Glomerular visceral epithelial cell (primary cell): Measurements from ENCODE around the gene UBE3D.

Source experiments
- DNase-seq: peaks from one replicate; pipeline ENCODE4 v3.0.0-alpha.2; 2016; ENCODE audit errors: extremely low spot score

UBE3D gene, protein sequence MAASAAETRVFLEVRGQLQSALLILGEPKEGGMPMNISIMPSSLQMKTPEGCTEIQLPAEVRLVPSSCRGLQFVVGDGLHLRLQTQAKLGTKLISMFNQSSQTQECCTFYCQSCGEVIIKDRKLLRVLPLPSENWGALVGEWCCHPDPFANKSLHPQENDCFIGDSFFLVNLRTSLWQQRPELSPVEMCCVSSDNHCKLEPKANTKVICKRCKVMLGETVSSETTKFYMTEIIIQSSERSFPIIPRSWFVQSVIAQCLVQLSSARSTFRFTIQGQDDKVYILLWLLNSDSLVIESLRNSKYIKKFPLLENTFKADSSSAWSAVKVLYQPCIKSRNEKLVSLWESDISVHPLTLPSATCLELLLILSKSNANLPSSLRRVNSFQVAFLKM

DNA sequence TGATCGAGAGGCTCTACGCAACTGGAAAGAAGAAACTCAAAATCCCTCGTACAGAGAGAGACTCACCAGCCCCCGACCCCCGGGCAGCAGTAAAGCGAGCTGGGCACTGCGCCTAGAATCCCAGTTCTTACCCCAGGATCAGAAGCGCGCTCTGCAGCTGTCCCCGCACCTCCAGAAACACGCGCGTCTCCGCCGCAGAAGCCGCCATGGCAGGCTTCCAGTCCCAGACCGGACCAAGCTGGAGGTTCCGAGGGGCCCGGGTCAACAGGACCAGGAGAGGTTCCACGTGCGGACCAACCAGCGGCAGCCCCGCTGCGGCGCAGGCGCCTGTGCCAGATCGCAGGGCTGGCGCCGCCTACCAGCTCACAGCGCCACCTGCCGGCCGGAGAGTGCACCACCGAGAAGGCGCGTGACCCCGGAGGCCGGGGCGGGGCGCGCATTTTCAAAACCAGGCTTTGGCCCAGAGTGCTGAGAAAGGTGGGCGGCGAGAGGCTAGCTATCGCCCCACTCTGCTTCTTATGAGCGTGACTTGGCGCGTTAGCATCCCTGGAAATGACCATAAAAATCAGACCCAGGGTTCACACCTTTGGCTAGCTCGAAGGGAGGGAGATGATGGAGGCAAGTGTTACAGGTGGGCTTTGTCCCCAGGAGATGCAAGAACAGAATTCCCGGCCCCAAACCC is at the start of gene UBE3D:
Gene UBE3D (minus strand): TSS at position 331 of the 682 bp plus-strand sequence. CDS start 123 bp downstream, at position 208.
- peak; percentile 90 for DNase-seq

DNA sequence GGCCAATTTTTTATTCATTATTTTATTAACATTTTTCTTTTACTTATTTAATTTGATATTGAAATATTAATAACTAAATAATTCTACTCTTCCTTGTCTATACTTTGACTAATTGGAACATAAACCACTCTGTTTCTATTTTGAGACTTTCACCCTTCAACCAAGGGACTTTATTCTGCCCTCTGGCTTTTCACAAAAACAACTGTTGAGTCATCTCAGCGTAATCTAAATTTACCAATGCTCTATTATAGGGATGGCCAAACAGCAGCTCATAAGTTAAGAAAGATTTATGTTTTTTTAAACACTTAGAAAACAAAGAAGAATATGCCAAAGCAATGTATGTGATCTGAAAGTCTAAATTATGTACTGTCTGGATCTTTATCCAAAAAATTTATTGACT is 48.5 kb upstream of the UBE3D start:
- DNase-seq, result no peak

DNA sequence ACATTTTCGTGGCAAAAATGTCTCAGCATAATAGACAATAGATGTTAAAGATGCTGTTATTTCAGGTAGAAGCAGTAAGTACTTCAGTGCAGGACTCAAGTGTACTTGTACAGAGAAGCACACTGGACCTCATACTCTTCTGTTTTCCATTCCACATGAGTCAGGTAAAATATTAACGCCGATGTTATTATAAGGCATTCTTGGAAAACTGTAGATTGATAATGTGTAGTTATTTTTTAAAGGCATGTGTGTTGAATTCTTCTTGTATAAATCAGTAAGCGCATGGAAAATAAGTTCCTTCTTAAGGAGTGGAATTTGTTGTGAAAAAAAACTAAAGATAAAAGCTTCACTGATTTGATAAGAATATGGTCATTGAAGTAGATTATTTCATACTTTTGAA is 47.6 kb upstream of the UBE3D start:
- peak; percentile 11 for DNase-seq

DNA sequence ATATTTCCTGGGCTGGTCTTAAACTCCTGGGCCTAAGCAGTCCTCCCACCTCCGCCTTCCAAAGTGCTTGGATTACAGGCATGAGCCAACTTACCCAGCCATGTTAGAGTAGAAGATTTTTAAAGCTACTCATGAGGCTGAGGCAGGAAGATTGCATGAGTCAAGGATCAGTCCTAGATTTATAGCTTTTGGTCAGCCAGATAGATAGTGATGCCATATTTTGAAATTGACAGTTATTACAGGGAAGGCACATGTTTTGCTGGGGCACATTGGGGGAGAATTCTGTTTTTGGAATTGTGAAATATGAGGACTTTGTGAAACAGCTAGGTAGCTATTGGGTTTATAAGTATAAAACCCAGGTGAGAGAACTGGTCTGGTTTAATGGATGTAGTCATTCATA is 42.7 kb upstream of the UBE3D start:
- no peak for DNase-seq

DNA sequence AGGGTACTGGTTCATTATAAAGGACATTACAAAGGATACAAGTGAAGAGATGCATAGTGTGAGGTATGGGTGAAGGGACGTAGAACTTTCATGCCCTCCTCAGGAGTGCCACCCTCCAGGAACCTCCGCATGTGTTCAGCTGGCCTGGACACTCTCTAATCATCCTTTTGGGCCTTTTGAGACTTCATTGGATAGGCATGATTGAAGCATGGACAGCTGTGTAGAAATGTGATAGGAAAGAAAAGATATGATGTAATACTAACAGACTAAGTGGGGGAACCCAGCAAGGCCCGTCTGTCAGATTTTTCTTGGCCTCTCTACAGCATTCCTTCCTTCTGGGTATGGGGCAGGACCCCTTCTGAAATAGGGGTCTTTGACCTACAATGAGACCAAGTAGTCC is 32.9 kb upstream of the UBE3D start:
- no peak for DNase-seq

DNA sequence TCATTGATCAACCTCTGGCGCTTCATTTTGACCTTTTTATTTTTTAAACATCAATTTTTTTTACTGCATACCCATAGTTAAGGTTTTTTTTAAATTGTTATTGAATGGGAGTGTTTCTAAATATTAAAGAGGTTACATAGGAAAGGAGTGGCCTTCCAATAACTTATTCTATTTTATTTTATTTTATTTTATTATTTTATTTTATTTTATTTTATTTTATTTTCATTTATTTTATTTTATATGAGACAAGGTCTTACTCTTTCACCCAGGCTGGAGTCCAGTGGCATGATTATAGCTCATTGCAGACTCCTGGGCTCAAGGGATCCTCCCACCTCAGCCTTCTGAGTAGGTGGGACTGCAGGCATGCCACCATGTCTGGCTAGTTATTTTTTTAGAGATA is 32.0 kb upstream of the UBE3D start:
- DNase-seq, result no peak

DNA sequence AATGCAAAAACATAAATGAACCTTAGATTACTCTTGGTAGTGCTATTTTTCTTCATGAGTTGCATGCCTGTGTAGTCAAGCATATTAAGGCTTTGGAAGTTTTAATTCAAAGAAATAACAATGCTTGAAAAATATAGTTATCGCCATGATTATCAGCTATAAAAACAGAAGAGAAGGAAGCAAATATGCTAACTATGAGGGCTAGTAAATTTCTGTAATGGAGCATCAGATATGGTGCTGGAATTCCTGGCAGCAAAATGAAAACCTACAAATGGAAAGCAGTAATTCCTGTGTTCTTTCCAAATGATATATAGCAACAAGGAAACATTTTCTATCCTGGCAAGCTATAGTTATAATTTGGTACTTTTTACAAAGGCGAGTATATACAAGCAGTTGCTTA is 31.6 kb upstream of the UBE3D start:
- no peak for DNase-seq

DNA sequence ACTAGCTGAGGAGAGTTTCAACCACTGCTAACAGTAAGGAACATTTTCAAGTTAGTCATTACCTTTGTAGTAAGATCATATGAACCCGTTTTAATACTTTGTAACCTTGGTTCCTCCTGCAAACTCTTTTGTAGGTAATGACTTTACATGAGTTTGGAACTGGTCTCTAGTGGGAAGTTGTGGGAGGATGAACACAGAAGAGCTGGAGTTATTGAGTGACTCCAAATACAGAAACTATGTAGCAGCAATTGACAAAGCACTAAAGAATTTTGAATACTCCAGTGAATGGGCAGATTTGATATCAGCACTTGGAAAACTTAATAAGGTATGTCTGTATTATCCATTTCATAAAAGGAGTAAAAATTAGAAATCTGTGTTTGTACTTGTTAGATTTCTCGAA is 31.1 kb upstream of the UBE3D start:
- peak; percentile 9 for DNase-seq

DNA sequence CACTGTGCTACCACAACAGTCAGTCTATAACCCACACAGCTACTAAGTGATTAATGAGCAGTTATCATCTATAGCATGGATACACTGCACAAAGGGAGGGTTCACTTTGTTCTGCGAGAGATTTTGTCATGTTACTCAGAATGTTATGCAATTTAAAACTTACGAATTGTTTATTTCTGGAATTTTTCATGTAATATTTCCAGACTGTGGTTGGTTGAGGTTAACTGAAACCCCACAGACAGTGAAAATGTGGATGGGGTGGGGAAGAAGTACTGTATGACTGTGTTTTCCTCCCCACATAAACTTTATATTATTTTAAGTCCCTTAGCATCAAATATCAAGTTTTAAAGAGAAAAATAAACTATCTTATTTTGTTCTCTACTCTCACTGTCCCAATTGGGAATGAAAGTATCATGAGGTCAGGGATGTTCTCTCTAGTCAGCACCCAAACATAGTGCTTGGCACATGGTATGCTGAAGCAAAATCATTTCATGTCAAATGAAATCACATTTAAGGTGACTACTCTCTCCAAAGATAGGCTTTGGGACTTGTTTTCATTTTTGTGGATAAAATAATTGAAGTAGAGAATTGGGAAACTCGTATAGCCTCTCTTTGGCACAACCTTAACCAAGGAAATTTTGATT is 27.2 kb upstream of the UBE3D start:
- no peak for DNase-seq

DNA sequence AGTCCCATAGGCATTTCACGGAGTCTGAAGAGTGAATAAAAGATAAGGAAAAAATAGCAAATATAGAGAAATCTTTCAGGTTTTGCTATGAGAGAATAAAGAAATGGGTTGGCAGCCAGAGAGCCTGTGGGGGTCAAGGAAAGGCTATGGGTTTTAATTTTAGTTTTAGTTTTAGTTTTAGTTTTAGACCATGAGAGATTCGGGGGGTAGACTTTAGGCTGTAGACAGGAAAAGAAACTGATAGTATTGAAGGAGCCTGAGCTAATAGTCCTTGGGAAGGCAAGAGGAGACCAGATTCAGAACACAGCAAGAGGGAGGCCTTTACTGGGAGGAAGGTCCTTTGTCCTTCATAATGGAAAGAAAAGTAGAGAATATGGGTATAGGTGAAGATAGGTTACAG is 21.1 kb upstream of the UBE3D start:
- no peak for DNase-seq

DNA sequence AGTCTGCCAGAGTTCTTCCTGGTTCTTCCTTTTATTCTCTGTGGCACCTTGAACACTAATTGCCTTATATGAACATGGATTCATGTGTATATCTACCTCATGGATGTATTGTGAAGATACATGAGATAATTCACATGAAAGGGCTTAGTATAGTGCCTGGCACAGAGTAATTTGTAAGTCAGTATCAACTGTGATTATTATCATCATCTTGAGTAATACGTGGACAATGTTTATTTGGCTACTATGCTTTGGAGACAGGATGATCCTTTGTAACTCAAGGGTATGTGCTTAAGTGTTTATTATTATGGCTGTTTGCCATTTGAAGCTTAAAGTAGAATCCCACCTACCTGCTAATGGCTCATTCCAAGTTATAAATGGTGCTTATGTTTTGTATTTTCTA is 17.8 kb upstream of the UBE3D start:
- DNase-seq, result no peak

DNA sequence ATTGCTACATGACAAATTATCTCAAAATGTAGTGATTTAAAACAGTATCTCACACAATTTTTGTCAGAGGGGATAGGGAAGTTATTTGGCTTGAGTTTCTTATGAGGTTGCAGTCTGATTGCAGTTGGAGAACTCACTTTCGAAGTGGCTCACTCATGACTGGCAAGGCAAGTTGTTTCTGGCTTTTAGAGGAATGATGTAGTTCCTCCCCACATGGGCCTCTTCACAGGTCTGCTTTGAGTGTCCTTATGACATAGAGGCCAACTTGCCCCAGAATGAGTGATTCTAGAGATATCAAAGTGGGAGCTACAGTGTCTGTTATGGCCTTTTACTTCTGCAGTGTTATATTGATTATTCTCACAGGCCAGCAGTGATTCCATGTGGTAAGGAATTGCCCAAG is 8.0 kb upstream of the UBE3D start:
- no peak for DNase-seq

DNA sequence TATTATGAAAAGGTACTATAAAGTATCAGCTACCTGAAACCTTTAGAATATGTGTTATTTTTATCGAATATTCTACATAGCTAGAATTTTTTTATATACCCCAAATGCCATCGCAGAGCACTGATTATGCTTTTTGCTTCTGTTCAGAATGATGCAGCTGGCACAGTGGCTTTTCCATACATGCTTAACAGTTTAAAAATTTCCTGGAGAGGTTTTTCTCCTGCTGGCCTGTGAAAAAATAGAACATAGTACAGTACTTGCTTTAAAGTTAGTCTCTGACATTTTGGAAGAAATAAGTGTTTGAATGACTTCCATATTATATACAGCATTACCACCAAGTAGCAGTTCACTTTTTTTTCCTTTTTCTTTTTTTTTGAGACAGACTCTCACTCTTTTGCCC is 7.1 kb upstream of the UBE3D start:
- DNase-seq, result no peak

DNA sequence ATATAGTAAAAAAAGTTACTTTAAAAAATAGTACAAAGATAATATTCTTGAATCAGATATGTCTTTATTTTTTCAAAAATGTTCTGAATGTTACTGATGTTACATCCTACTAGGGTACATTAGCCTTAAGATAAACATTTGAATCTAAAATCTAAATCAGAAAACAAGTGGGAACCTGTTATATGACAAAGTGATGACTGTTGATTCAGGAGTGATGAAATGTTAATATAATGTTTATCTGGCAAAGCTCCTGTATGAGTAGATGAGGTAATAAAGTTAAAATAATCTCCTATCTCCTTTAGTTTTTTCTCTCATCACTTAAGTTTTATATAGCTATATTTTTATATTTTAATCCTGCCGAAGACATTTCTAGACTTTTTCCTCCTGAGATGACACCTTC is 6.1 kb upstream of the UBE3D start:
- DNase-seq, result no peak

DNA sequence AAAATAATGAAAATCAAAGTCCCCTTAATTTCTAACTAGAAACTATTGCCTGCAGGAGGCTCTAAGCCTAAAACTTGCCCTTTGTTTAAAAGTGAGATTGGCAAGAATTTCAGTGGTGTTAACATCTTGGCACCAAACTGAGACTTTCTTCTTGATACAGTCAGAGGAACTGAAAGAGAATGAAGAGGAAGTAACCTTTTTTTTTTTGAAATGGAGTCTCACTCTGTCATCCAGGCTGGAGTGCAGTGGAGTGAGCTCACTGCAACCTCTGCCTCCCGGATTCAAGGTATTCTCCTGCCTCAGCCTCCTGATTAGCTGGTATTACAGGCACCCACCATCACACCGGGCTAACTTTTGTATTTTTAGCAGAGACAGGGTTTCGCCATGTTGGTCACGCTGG is 5.4 kb upstream of the UBE3D start:
- no peak for DNase-seq

DNA sequence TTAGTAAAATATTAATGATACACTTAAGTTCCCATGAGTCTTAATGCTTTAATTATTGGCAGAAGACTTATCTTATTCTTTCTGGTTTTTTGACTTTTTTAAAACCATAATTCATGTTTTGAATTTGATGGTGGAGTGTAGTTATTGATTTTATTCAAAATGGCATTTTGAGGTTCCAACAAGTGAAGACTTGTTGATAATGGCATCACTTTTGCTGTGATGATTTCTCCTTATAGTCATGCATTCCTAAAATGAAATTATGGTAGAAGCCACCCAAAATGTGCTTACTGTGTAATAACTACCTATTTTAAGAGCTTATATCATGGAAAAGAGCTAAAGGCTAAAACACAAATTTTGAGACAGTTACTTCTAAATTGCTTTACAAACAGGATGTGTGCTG is 4.0 kb upstream of the UBE3D start:
- DNase-seq, result no peak

DNA sequence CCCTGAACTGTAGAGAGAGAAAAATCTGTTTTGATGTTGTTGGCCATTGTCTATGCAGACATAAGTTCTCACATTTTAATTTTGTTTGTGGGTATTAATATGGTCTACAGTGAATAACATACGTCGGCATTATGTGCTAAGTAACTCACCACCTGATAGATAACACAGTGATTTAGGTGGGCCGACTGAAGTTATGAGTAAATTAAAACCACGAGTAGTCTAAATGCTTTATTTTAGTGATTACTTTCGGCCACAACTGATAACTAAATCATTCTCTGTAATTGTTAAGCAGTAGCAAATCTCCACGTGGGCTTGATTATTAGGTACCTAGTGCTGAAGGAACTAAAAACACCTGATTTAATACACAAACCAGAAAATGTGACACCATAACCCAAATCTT is 3.0 kb upstream of the UBE3D start:
- no peak for DNase-seq

DNA sequence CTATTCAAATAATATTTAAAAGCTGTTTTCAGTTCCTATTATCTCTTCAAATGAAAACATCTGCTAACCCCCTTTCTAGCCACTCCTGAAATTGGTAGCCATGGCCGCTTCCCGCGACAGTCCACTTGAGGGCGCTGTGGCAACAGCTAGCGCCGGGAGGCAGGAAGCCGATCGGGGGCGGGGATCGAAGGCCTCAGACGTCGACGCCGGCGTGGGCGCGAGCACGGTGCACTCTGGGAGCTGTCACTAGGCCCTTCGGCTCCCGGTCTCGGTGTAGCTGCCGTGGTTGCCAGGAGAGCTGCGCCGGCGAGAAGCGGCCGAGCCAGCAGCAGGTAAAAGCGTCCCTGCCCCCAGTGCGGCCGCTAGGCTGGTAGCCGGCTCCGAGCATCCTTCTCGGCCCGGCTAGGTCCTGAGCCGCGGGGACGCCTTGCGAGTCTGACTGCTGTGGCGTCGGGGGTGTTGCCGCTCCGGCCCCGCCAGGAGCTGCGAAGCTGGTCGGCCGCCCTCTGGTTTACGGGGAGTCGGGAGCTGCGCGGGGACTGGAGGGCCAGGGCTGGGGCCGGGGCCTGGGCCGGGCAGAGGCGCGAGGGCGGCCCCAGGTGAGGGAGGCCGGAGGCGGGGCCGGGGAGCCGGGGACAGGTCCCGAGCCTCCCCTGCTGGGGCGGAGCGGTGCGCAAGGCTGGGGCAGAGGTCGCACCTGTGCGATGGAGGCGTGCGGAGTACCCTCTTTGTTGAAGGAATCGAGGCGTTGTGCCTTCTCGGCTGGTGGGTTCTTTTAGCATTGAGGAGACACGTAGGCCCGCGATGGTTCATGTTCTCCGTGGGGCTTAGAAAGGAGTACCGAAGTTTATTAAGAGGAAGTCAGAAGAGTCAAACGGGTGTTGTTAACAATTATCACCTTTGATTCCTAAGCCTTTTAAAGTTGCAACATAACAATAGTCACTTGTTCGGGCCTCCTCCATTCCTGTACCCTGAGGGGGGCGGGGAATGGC is 2.1 kb upstream of the UBE3D start, which contains the start of gene DOP1A:
Gene DOP1A (plus strand): TSS at position 224 of the 992 bp plus-strand sequence. CDS start 29,307 bp downstream, outside the sequence.
- DNase-seq, result peak; percentile 95

DNA sequence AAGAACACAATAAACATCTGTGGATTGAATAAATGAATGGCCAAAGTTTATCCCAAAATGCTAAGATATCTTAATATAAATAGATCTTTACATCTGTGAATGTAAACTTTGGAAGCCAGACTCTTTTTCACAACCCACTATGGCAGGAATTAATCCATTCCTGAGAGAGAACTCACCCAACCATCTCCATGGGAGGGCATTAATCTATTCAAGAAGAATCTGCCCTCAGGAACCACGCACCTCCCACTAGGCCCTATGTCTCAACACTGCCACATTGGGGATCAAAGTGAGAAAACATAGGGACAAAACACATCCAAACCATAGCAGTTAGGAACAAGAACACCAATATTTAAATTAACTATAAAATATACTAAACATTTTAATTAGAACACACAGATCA is 3.4 kb downstream of the UBE3D start:
- peak; percentile 50 for DNase-seq

DNA sequence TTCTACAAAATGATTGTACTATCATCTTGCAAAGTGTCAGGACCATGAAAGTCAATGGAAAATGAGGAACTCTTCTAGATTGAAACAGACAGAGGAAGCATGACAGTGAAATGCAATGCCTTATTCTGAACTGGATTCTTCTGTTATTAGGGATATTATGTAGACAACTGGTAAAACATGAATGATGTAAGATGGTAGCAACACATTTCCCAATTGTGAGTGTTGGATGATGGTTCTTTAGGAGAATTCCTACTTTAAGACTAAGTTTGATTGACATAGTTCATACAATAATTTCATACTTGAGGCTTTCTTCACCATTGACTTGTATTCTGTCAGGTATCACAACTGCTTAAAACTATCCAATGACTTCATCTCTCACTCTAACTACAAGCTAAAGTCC is 4.5 kb downstream of the UBE3D start:
- DNase-seq, result no peak

DNA sequence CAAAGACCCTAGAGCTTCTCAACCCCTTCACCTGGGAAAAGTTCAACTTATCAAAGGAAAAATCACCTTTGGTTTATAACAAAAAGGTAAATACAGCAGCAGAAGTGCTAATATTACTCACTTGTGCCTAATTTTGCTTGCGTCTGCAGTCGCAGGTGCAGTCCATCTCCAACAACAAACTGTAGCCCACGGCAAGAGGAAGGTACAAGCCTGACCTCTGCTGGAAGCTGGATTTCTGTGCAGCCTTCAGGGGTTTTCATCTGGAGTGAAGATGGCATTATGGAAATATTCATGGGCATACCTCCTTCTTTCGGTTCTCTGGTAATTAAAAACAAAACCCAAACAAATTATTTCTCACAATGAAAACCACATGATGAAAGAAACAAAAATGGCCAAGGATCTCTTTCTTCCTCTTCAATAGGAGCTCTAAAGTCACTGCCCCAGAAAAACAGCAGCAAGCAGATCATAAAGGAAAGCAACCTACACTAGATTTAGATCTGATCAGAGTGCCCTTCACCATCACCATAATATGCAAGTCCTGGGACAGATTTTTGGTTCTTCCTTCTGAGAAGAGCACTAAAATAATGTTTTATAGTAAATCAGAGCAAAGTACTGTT is 7.8 kb downstream of the UBE3D start:
- peak; percentile 69 for DNase-seq
